Effector memory CD4-positive, alpha-beta T cell (primary cell): Measurements from ENCODE around the gene MTNR1B.

Experiments
- DNase-seq, 3 donors: peaks; one replicate each; pipeline ENCODE4 v3.0.0-alpha.2; 2020
- H3K27ac ChIP-seq: 2 replicates; pipeline ENCODE4 v1.7.0; 2013; ENCODE audit warnings: mild to moderate bottlenecking, low read length, moderate library complexity; ENCODE audit not compliant: insufficient read depth, poor library complexity, severe bottlenecking
- H3K27me3 ChIP-seq: replicated peaks from 2 replicates; pipeline ENCODE4 v1.7.0; 2013; ENCODE audit warnings: mild to moderate bottlenecking, low read length; ENCODE audit not compliant: insufficient read depth, control insufficient read depth, poor library complexity, severe bottlenecking
- H3K36me3 ChIP-seq: 2 replicates; pipeline ENCODE4 v1.7.0; 2013; ENCODE audit warnings: mild to moderate bottlenecking, low read length, moderate library complexity; ENCODE audit not compliant: control insufficient read depth, insufficient read depth
- H3K4me1 ChIP-seq: 2 replicates; pipeline ENCODE4 v1.7.0; 2013; ENCODE audit warnings: low read length, mild to moderate bottlenecking; ENCODE audit not compliant: control insufficient read depth, insufficient read depth, poor library complexity, severe bottlenecking
- H3K4me3 ChIP-seq: 2 replicates; pipeline ENCODE4 v1.7.0; 2013; ENCODE audit warnings: low read length, low read depth, mild to moderate bottlenecking; ENCODE audit not compliant: insufficient read depth, poor library complexity, severe bottlenecking
- H3K9me3 ChIP-seq: 2 replicates; pipeline ENCODE4 v1.7.0; 2013; ENCODE audit warnings: mild to moderate bottlenecking, low read length, moderate library complexity; ENCODE audit not compliant: control insufficient read depth

Gene MTNR1B

GRCh38 chr11:93028960-93029522 lies 59.6 kb downstream of the MTNR1B start:
- DNase-seq = no peak
- no peak overlapping the region for H3K27ac ChIP-seq
- no peaks in the 10 kb centered on the region for H3K27me3 ChIP-seq
- H3K36me3 ChIP-seq = no peaks in the 10 kb centered on the region
- no peaks in the 10 kb centered on the region for H3K9me3 ChIP-seq
- H3K4me3 ChIP-seq = no peak overlapping the region
- H3K4me1 ChIP-seq = no peaks in the 10 kb centered on the region

DNA sequence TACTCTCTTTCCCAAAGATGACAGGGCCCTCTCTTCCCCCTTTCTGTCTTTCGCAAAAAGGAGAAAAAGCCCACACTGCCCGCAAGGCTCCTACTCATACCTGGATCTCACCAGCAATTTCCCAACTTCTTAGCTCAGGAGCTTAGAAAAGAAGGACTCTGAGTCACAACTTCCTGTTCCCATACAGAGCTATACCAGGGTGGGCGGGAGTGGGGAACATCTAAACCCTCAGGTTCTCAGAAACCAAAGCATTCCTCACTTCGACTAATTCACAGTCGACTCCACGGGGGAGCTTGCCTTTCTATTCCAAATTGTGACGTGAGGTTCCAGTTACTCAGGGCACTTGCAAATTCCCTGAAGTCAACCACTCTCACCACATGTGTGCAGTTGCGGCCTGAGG lies 61.9 kb downstream of the MTNR1B start:
- Histone ChIP-seq H3K27me3 (no peaks in the 10 kb centered on the region), H3K9me3 (no peaks in the 10 kb centered on the region), H3K27ac (no peak overlapping the region), H3K4me3 (no peak overlapping the region), H3K36me3 (no peaks in the 10 kb centered on the region), H3K4me1 (no peaks in the 10 kb centered on the region)
- DNase-seq = no peak
